Mesothelial cell of epicardium (in vitro differentiated cells): ENCODE measurements around the gene IL1RAPL1. TPM values are rescaled to one million over a fixed set of nuclear protein-coding genes. Genes with fewer than 3 reads are reported as not detected.

Experiments used
- DNase-seq, 2 experiments: peaks; one replicate each; pipeline ENCODE4 v3.0.0; 2021; ENCODE audit warnings: low spot score in 2 of 2; ENCODE audit not compliant: unreplicated experiment in 2 of 2
- H3K27ac Mint-ChIP-seq: 2 replicates; pipeline ENCODE4 v1.8.0; 2021; ENCODE audit warnings: mixed read lengths
- H3K27me3 Mint-ChIP-seq: 2 replicates; pipeline ENCODE4 v1.8.0; 2021; ENCODE audit warnings: low read depth, mixed read lengths
- H3K36me3 Mint-ChIP-seq: 2 replicates; pipeline ENCODE4 v1.8.0; 2021; ENCODE audit warnings: mixed read lengths
- H3K4me1 Mint-ChIP-seq: 2 replicates; pipeline ENCODE4 v1.8.0; 2021; ENCODE audit warnings: mixed read lengths
- H3K4me3 Mint-ChIP-seq: 2 replicates; pipeline ENCODE4 v1.8.0; 2021; ENCODE audit warnings: mild to moderate bottlenecking, moderate library complexity, mixed read lengths
- H3K9me3 Mint-ChIP-seq: 2 replicates; pipeline ENCODE4 v1.8.0; 2021; ENCODE audit warnings: mixed read lengths
- total RNA-seq: library from RNA; stranded (reverse); gene quantifications from 3 replicates; pipeline ENCODE4 v1.2.1, GENCODE V29; 2021
- TF ChIP-seq, protein P1 (sequence below): fragments of 200-600 bp; sonication (generic); IDR thresholded peaks from one replicate; pipeline ENCODE4 v1.5.0; 2021; ENCODE audit warnings: antibody characterized with exemption; ENCODE audit not compliant: unreplicated experiment

The IL1RAPL1 gene
- total RNA-seq, 1 donor from 2014 or later, result 17.0 TPM

DNA sequence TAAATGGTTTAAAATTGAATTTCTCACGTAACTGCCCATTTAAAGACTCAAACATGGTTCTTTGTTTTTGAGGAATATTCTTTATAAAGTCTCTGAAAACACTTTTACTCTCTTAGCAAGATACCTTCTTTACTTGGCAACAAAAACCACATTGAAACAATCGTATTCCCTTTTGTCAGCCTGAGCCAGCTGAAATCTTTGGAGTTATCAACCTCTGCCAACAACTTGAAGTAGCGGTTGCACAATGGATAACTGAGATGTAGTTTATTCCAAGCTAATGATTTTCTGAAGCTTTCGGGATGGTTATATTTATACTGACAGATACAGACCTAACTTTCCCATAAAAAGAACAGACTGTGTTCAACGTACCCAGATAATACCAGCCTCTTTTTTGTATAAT, 561.3 kb downstream of the IL1RAPL1 start:
- no peaks in the 10 kb centered on the region for H3K4me1 Mint-ChIP-seq
- H3K27ac Mint-ChIP-seq, result no peak overlapping the region
- H3K36me3 Mint-ChIP-seq, result no peaks in the 10 kb centered on the region
- TF ChIP-seq, protein P1, sequence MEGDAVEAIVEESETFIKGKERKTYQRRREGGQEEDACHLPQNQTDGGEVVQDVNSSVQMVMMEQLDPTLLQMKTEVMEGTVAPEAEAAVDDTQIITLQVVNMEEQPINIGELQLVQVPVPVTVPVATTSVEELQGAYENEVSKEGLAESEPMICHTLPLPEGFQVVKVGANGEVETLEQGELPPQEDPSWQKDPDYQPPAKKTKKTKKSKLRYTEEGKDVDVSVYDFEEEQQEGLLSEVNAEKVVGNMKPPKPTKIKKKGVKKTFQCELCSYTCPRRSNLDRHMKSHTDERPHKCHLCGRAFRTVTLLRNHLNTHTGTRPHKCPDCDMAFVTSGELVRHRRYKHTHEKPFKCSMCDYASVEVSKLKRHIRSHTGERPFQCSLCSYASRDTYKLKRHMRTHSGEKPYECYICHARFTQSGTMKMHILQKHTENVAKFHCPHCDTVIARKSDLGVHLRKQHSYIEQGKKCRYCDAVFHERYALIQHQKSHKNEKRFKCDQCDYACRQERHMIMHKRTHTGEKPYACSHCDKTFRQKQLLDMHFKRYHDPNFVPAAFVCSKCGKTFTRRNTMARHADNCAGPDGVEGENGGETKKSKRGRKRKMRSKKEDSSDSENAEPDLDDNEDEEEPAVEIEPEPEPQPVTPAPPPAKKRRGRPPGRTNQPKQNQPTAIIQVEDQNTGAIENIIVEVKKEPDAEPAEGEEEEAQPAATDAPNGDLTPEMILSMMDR, result no peak
- H3K9me3 Mint-ChIP-seq, result peaks cover 15% of the 10 kb centered on the region
- no peak overlapping the region for H3K4me3 Mint-ChIP-seq
- H3K27me3 Mint-ChIP-seq, result no peaks in the 10 kb centered on the region
- no peak for DNase-seq

DNA sequence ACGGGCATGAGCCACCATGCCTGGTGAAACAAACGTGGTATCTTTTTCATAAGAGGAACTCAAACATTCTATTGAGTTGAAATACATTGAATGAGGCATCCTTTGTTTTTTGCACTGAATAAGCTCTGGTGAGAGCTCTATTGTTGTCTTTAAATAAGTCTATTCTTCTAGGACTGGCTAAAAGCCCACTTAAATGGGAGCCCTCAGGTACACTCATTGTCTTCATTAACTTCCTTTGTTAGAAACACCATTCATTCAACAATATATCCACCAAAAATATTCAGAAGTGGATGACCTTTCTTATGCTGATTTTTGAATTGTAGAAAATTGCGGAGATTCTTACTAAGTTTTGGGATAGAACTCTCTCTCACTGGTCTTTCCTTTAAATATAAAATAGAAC, 568.0 kb downstream of the IL1RAPL1 start:
- Mint-ChIP-seq H3K27ac (no peak overlapping the region), H3K4me1 (no peaks in the 10 kb centered on the region), H3K9me3 (peaks cover 11% of the 10 kb centered on the region), H3K27me3 (no peaks in the 10 kb centered on the region), H3K4me3 (no peak overlapping the region), H3K36me3 (no peaks in the 10 kb centered on the region)
- TF ChIP-seq, protein P1, result no peak
- DNase-seq, result no peak

DNA sequence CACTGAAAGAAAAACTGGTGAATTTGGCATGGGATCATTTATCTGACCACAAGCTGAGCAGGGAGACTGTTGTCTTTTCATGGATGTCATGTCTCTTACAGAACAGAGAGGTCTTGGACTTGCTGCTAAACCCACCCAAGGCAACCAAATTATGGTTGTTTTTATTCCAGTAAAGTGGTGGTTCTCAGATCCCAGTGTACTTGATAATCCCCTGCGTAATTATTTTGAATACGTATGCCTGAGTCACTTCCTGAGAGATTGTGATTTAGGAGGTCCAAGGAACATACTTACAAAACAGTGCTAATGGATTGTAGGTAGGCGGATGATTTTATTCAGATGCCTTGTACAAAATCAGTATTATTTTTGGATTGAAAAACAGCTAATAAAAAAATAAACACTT, 585.6 kb downstream of the IL1RAPL1 start:
- TF ChIP-seq, protein P1, result no peak
- Mint-ChIP-seq H3K4me3 (no peak overlapping the region), H3K27me3 (no peaks in the 10 kb centered on the region), H3K4me1 (no peaks in the 10 kb centered on the region), H3K27ac (no peak overlapping the region), H3K36me3 (peaks cover 3% of the 10 kb centered on the region), H3K9me3 (peaks cover 3% of the 10 kb centered on the region)
- DNase-seq, result no peak

DNA sequence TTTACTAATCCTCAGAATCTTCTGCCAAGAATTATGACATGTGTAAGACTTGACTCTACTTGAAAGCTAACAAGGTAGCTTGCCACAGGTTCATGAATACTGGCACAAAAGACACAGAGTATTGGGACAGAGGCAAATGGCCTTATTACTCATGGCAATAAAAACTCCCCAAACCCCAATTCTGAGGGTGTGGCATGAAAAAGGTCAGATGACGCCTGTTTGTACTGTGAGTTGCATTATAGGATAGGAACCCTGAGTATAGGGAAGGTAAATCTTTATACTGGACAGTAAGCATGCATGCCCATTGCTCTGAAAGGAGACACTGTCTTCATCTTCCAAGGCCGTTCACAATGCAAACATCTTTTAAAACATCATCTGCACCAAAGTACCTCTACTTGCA, 600.0 kb downstream of the IL1RAPL1 start:
- no peak for DNase-seq
- no peaks in the 10 kb centered on the region for H3K9me3 Mint-ChIP-seq
- H3K4me3 Mint-ChIP-seq, result no peak overlapping the region
- H3K27ac Mint-ChIP-seq, result no peak overlapping the region
- TF ChIP-seq, protein P1, result no peak
- H3K36me3 Mint-ChIP-seq, result no peaks in the 10 kb centered on the region
- peaks cover 4% of the 10 kb centered on the region for H3K4me1 Mint-ChIP-seq
- H3K27me3 Mint-ChIP-seq, result no peaks in the 10 kb centered on the region

DNA sequence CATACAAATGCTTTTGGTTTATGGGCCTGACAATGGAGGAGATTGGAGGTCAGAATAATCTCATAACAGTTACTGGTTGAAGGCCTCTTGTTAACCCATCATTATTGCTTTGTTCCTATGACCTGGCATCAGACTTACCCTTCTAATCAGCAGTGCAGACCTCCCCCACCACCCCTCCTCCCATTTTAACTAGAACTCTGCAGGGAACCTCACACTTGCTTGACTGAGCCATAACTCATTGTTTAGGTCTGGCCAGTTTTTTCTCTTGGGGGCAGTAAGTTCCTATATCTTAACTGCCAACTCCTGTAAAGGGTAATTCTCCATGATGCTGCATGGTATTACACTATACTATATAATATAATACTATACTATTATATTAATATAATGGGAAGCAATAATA, 609.3 kb downstream of the IL1RAPL1 start:
- peaks cover 4% of the 10 kb centered on the region for H3K4me1 Mint-ChIP-seq
- no peak overlapping the region for H3K4me3 Mint-ChIP-seq
- no peak for DNase-seq
- no peaks in the 10 kb centered on the region for H3K9me3 Mint-ChIP-seq
- TF ChIP-seq, protein P1, result no peak
- no peaks in the 10 kb centered on the region for H3K27me3 Mint-ChIP-seq
- H3K36me3 Mint-ChIP-seq, result no peaks in the 10 kb centered on the region
- no peak overlapping the region for H3K27ac Mint-ChIP-seq

DNA sequence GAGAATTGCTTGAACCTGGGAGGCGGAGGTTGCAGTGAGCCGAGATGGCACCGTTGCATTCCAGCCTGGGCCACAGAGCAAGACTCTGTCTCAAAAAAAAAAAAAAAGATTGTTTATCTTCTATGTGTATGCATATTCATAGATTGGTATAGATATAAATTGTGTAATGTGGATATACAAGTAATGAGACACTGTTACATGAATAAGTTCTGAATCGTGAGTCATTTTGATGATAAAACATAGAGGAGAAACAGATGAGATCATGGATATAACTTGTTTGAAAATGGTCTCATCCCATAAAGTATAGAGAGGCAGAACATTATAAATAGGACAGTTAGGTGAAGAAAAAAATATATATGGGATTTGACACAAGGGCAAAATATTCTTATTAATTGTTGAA, 628.0 kb downstream of the IL1RAPL1 start:
- DNase-seq, result no peak

More for the DNA sequence above, 628.0 kb downstream of the IL1RAPL1 start:
- Mint-ChIP-seq H3K4me1 (peaks cover 5% of the 10 kb centered on the region), H3K4me3 (no peak overlapping the region), H3K27me3 (no peaks in the 10 kb centered on the region), H3K36me3 (peaks cover 4% of the 10 kb centered on the region), H3K9me3 (peaks cover 12% of the 10 kb centered on the region), H3K27ac (no peak overlapping the region)
- TF ChIP-seq, protein P1, result no peak
